CD14-positive monocyte (primary cell): ENCODE data around the gene HMX2. TPM values are rescaled to one million over a fixed set of nuclear protein-coding genes. Genes with fewer than 3 reads are reported as not detected.
A peak's percentile ranks its signal among the peaks of the same experiment; 100 is the strongest.

Source experiments
- DNase-seq, 3 donors: peaks; one replicate each; pipeline ENCODE4 v3.0.0-alpha.2; 2011 to 2022
- H2AFZ ChIP-seq: 2 replicates; pipeline ENCODE4 v1.6.0; 2012; ENCODE audit warnings: mild to moderate bottlenecking, low read depth, low read length, inconsistent platforms; ENCODE audit not compliant: insufficient read depth, poor library complexity, severe bottlenecking
- H3K27ac ChIP-seq, 2 donors: 1 replicate in 1 of 2; 2 replicates in 1 of 2; pipeline ENCODE4 v1.5.1; 2012 to 2013; ENCODE audit warnings: low read length in 2 of 2, control low read depth in 1 of 2, inconsistent platforms in 1 of 2, low read depth in 1 of 2, mild to moderate bottlenecking in 1 of 2
- H3K27me3 ChIP-seq, 2 donors: one replicate each; pipeline versions ENCODE4 v1.6.0 to v1.6.1; 2011 to 2013; ENCODE audit warnings: low read length in 2 of 2; ENCODE audit not compliant: control insufficient read depth in 2 of 2, insufficient read depth in 2 of 2
- H3K36me3 ChIP-seq, 2 donors: replicated peaks in 1 of 2; 1 replicate in 1 of 2; 2 replicates in 1 of 2; pipeline versions ENCODE4 v1.5.1 to v1.6.1; 2012 to 2013; ENCODE audit warnings: low read length in 2 of 2, control low read depth in 1 of 2, inconsistent platforms in 1 of 2, mild to moderate bottlenecking in 1 of 2; ENCODE audit not compliant: insufficient read depth in 2 of 2, control insufficient read depth in 1 of 2
- H3K4me1 ChIP-seq, 2 donors: 1 replicate in 1 of 2; 2 replicates in 1 of 2; pipeline versions ENCODE4 v1.5.1 to v1.6.1; 2012 to 2013; ENCODE audit warnings: low read length in 2 of 2, control low read depth in 1 of 2, inconsistent platforms in 1 of 2, mild to moderate bottlenecking in 1 of 2, moderate library complexity in 1 of 2; ENCODE audit not compliant: insufficient read depth in 2 of 2, control insufficient read depth in 1 of 2
- H3K4me2 ChIP-seq: replicated peaks from 2 replicates; pipeline ENCODE3; 2012; ENCODE audit warnings: low read length, moderate library complexity, mild to moderate bottlenecking; ENCODE audit not compliant: poor library complexity, severe bottlenecking; ENCODE audit errors: extremely low read depth
- H3K4me3 ChIP-seq, 3 experiments: fragments of 200-600 bp in 1 of 3; sonication (generic) in 1 of 3; replicated peaks in 1 of 3; 1 replicate in 2 of 3; 2 replicates in 1 of 3; pipeline ENCODE4 v1.5.1; 2011 to 2013; ENCODE audit warnings: low read length in 3 of 3, mild to moderate bottlenecking in 3 of 3, control low read depth in 2 of 3, low read depth in 2 of 3, inconsistent platforms in 1 of 3, moderate library complexity in 1 of 3
- H3K79me2 ChIP-seq: 2 replicates; pipeline ENCODE4 v1.6.0; 2012; ENCODE audit warnings: mild to moderate bottlenecking, control low read depth, inconsistent platforms, low read length, moderate library complexity; ENCODE audit not compliant: insufficient read depth
- H3K9ac ChIP-seq: 2 replicates; pipeline ENCODE4 v1.6.0; 2017; ENCODE audit warnings: low read length, mild to moderate bottlenecking; ENCODE audit not compliant: insufficient read depth, poor library complexity, severe bottlenecking
- H3K9me3 ChIP-seq, 2 donors: replicated peaks in 1 of 2; 1 replicate in 1 of 2; 2 replicates in 1 of 2; pipeline versions ENCODE4 v1.5.1 to v1.6.1; 2012 to 2013; ENCODE audit warnings: low read length in 2 of 2, control low read depth in 1 of 2; ENCODE audit not compliant: control insufficient read depth in 1 of 2, insufficient read depth in 1 of 2
- H4K20me1 ChIP-seq: 2 replicates; pipeline ENCODE4 v1.6.0; 2012; ENCODE audit warnings: mild to moderate bottlenecking, low read length, control low read depth, moderate library complexity; ENCODE audit not compliant: insufficient read depth
- H3K27ac Mint-ChIP-seq, 7 donors: one replicate each; pipeline ENCODE4 v1.8.0; 2020; ENCODE audit warnings: mild to moderate bottlenecking in 7 of 7, mixed read lengths in 7 of 7, moderate library complexity in 6 of 7, inconsistent platforms in 2 of 7
- H3K27me3 Mint-ChIP-seq, 3 donors: one replicate each; pipeline ENCODE4 v1.8.0; 2021 to 2022; ENCODE audit warnings: low read depth in 3 of 3, mild to moderate bottlenecking in 3 of 3, mixed read lengths in 3 of 3, moderate library complexity in 3 of 3, inconsistent platforms in 1 of 3
- H3K36me3 Mint-ChIP-seq, 2 donors: one replicate each; pipeline ENCODE4 v1.8.0; 2020; ENCODE audit warnings: mixed read lengths in 2 of 2, inconsistent platforms in 1 of 2, mild to moderate bottlenecking in 1 of 2
- H3K4me1 Mint-ChIP-seq: one replicate; pipeline ENCODE4 v1.8.0; 2020; ENCODE audit warnings: mild to moderate bottlenecking, mixed read lengths
- H3K4me3 Mint-ChIP-seq, 2 donors: one replicate each; pipeline ENCODE4 v1.8.0; 2020; ENCODE audit warnings: mild to moderate bottlenecking in 2 of 2, mixed read lengths in 2 of 2, moderate library complexity in 1 of 2
- H3K9me3 Mint-ChIP-seq, 7 donors: one replicate each; pipeline ENCODE4 v1.8.0; 2020 to 2022; ENCODE audit warnings: mixed read lengths in 7 of 7, mild to moderate bottlenecking in 6 of 7, moderate library complexity in 6 of 7, inconsistent platforms in 2 of 7
- CTCF ChIP-seq: fragments of 200-600 bp; IDR thresholded peaks from one replicate; pipeline ENCODE4 v1.8.0; 2022; ENCODE audit warnings: antibody characterized with exemption, mild to moderate bottlenecking
- WGBS: methylation state at CpG from one replicate; pipeline ENCODE4 v1.1.5; 2013; ENCODE audit warnings: missing lambda C conversion rate; ENCODE audit not compliant: insufficient coverage; 5-methylcytosine and 5-hydroxymethylcytosine counted together
- intact Hi-C, 2 donors: fragments of 100-400 bp; cut with micrococcal nuclease; formaldehyde crosslinking; loops; one replicate each; pipeline versions ENCODE4 v1.15.0 to v1.15.1; 2023
- polyA plus RNA-seq, 3 donors: library from polyadenylated mRNA; depleted of rRNA in 1 of 3; unstranded in 2 of 3; stranded (reverse) in 1 of 3; fragments of 300-500 nt in 2 of 3; fragments of >200 nt in 1 of 3; fragmentation: Illumina TruSeq in 2 of 3; gene quantifications; 1 replicate in 2 of 3; 2 replicates in 1 of 3; pipeline ENCODE4 v1.2.3, GENCODE V29; 2012 to 2021

The HMX2 gene
- polyA plus RNA-seq, 3 donors: not detected

DNA sequence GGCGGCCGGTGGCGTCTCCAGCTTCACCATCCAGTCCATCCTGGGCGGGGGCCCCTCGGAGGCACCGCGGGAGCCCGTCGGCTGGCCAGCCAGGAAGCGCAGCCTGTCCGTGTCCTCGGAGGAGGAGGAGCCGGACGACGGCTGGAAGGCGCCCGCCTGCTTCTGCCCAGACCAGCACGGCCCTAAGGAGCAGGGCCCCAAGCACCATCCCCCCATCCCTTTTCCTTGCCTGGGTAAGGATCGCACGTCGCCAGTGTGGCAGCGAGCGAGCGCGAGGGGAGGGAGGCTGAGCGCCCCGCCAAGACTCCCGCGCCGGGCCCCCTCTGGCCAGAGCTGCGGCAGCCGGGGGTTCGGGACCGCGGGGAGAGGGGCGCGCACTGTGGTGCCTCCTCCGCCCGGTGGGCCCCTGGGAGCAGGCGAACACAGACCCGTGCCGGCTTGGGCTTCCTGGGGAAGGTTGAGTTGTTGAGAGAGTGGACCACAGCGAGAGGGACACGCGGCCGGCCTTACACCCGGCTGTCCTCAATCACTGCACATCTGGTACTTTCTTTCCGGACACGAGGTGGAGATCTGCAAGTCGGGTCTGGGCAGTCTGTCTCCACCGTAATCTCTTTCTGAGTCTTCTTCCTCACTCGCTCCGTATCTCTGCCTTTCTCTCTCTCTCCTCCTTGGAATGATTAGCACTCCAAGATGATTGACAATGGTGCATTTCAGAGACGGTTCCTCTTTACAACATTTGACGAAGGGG lies 652 bp downstream of the HMX2 start:
- Histone ChIP-seq H3K4me2 (peak overlapping the region; percentile 51), H3K27ac (no peak overlapping the region), H3K79me2 (no peaks in the 10 kb centered on the region), H3K4me1 (peaks cover 33 to 40% of the 10 kb centered on the region in 2 donors), H3K27me3 (peaks cover 88 to 100% of the 10 kb centered on the region in 2 donors), H3K36me3 (no peaks in the 10 kb centered on the region), H3K9ac (no peak overlapping the region), H3K4me3 (peak overlapping the region in 1 of 3 experiments; percentile 74), H2AFZ (no peak overlapping the region), H3K9me3 (peaks cover 3 to 63% of the 10 kb centered on the region in 2 donors), H4K20me1 (no peaks in the 10 kb centered on the region)
- peaks cover 91 to 99% (median 93%) of the 10 kb centered on the region in 3 donors for H3K27me3 Mint-ChIP-seq
- H3K4me3 Mint-ChIP-seq: peak overlapping the region in 1 of 2 donors; percentile 68
- peaks cover 0 to 26% (median 13%) of the 10 kb centered on the region in 7 donors for H3K9me3 Mint-ChIP-seq
- 3% methylated on average over 45 of the region's 55 CpGs for WGBS
- DNase-seq: no peak
- H3K27ac Mint-ChIP-seq: peak overlapping the region in 1 of 7 donors; percentile 55
- peaks cover 9 to 12% of the 10 kb centered on the region in 2 donors for H3K36me3 Mint-ChIP-seq
- TF ChIP-seq CTCF: no peak
- peaks cover 46% of the 10 kb centered on the region for H3K4me1 Mint-ChIP-seq
- intact Hi-C loops: no loop called here

GRCh38 chr10:123149162-123149567 lies 1.2 kb downstream of the HMX2 start:
- DNase-seq: no peak
- Histone ChIP-seq H2AFZ (peak overlapping the region; percentile 76), H4K20me1 (no peaks in the 10 kb centered on the region), H3K9ac (no peak overlapping the region), H3K4me1 (peaks cover 33 to 44% of the 10 kb centered on the region in 2 donors), H3K4me3 (peak overlapping the region in 1 of 3 experiments; percentile 74), H3K27me3 (peaks cover 82 to 95% of the 10 kb centered on the region in 2 donors), H3K9me3 (peaks cover 3 to 63% of the 10 kb centered on the region in 2 donors), H3K4me2 (peak overlapping the region; percentile 79), H3K36me3 (no peaks in the 10 kb centered on the region), H3K27ac (no peak overlapping the region), H3K79me2 (no peaks in the 10 kb centered on the region)
- peaks cover 7 to 12% of the 10 kb centered on the region in 2 donors for H3K36me3 Mint-ChIP-seq
- intact Hi-C loops: no loop called here
- H3K4me3 Mint-ChIP-seq: peak overlapping the region in 1 of 2 donors; percentile 68
- H3K9me3 Mint-ChIP-seq: peaks cover 0 to 26% (median 11%) of the 10 kb centered on the region in 7 donors
- peaks cover 85 to 94% (median 90%) of the 10 kb centered on the region in 3 donors for H3K27me3 Mint-ChIP-seq
- WGBS: 5% methylated on average over 8 of the region's 12 CpGs
- H3K27ac Mint-ChIP-seq: peak overlapping the region in 1 of 7 donors; percentile 55
- no peak for TF ChIP-seq CTCF
- H3K4me1 Mint-ChIP-seq: peaks cover 49% of the 10 kb centered on the region
